Left renal pelvis (tissue), 4 donors: ENCODE measurements around the gene MICU2. TPM values are rescaled to one million over a fixed set of nuclear protein-coding genes. Genes with fewer than 3 reads are reported as not detected.

Experiments
- DNase-seq, 4 donors: peaks; one replicate each; pipeline ENCODE4 v3.0.0-alpha.2; 2013; ENCODE audit warnings: low read depth in 4 of 4, low spot score in 3 of 4
- polyA plus RNA-seq, 4 donors: library from polyadenylated mRNA; unstranded; fragments of 120-200 nt; gene quantifications; one replicate each; pipeline ENCODE4 v1.2.1, GENCODE V29; 2013; ENCODE audit not compliant: insufficient read length in 4 of 4

Gene MICU2
- 100 to 1,000 TPM in 3 of 4 donors, 10 to 100 TPM in 1; 50.6 to 131 (median 109) TPM for polyA plus RNA-seq

- peak; percentile 82 to 89 (median 87) for DNase-seq
These were observed at the start of gene MICU2 for GRCh38 chr13:21603531-21604448. TSS of gene MICU2 (minus strand) at chr13:21604170. CDS start at chr13:21604148, 22 bp downstream.

- no peak for DNase-seq
These were observed 37.7 kb upstream of the MICU2 start for GRCh38 chr13:21641629-21642028.

- DNase-seq = no peak
These were observed 35.6 kb upstream of the MICU2 start for GRCh38 chr13:21639561-21639960.

GRCh38 chr13:21638319-21639282, 34.6 kb upstream of the MICU2 start:
- no peak for DNase-seq

- DNase-seq = no peak
These were observed 33.3 kb upstream of the MICU2 start for GRCh38 chr13:21637296-21637695.

GRCh38 chr13:21636656-21637055, 32.7 kb upstream of the MICU2 start:
- DNase-seq = no peak

- DNase-seq = no peak
These were observed 28.2 kb upstream of the MICU2 start for GRCh38 chr13:21632196-21632595.

GRCh38 chr13:21625366-21625765, 21.4 kb upstream of the MICU2 start:
- DNase-seq = no peak

- no peak for DNase-seq
These were observed 16.9 kb upstream of the MICU2 start for GRCh38 chr13:21620861-21621260.

- DNase-seq = no peak
These were observed 15.8 kb upstream of the MICU2 start for GRCh38 chr13:21619633-21620220.

- DNase-seq = no peak
These were observed 12.9 kb upstream of the MICU2 start for GRCh38 chr13:21616880-21617279.

GRCh38 chr13:21616205-21616866, 12.4 kb upstream of the MICU2 start:
- no peak for DNase-seq

- DNase-seq = no peak
These were observed 11.5 kb upstream of the MICU2 start for GRCh38 chr13:21615427-21615826.

- DNase-seq = no peak
These were observed 9.8 kb upstream of the MICU2 start for GRCh38 chr13:21613791-21614190.

GRCh38 chr13:21611385-21611784, 7.4 kb upstream of the MICU2 start:
- DNase-seq = no peak

- DNase-seq = no peak
These were observed 6.7 kb upstream of the MICU2 start for GRCh38 chr13:21610687-21611086.

GRCh38 chr13:21608961-21609360, 5.0 kb upstream of the MICU2 start:
- DNase-seq = no peak

GRCh38 chr13:21606796-21607195, 2.8 kb upstream of the MICU2 start:
- DNase-seq = no peak

GRCh38 chr13:21606251-21606650, 2.3 kb upstream of the MICU2 start:
- DNase-seq = no peak

GRCh38 chr13:21596722-21597121, 7.2 kb downstream of the MICU2 start:
- no peak for DNase-seq

GRCh38 chr13:21595546-21595822, 8.5 kb downstream of the MICU2 start:
- no peak for DNase-seq
